NCI-H1930 (cell line): ENCODE measurements around the gene CACNA2D3.
"Not testable (repeated sequence)": the region's sequence is repeated elsewhere in the genome, so short reads cannot be mapped to it uniquely, and the experiment has no call there.

ENCODE experiments used
- DNase-seq, 2 experiments: peaks; one replicate each; lab custom pipeline; 2025; lab: John Stamatoyannopoulos, UW

CACNA2D3 gene

GRCh38 chr3:55078876-55079275 lies 956.5 kb downstream of the CACNA2D3 start:
- no peak for DNase-seq

- DNase-seq, result no peak
Measured at GRCh38 chr3:55085231-55085630, 962.9 kb downstream of the CACNA2D3 start.

- no peak for DNase-seq
Measured at GRCh38 chr3:55089211-55089610, 966.9 kb downstream of the CACNA2D3 start.

GRCh38 chr3:55090291-55090690 lies 967.9 kb downstream of the CACNA2D3 start:
- DNase-seq, result no peak

- no peak for DNase-seq
Measured at GRCh38 chr3:55090746-55091145, 968.4 kb downstream of the CACNA2D3 start.

GRCh38 chr3:55091381-55092225 lies 969.3 kb downstream of the CACNA2D3 start:
- no peak for DNase-seq

GRCh38 chr3:55094676-55095075 lies 972.3 kb downstream of the CACNA2D3 start:
- no peak for DNase-seq

GRCh38 chr3:55097441-55097840 lies 975.1 kb downstream of the CACNA2D3 start:
- DNase-seq, result no peak

GRCh38 chr3:55105647-55106046 lies 983.3 kb downstream of the CACNA2D3 start:
- no peak for DNase-seq

GRCh38 chr3:55107187-55107586 lies 984.8 kb downstream of the CACNA2D3 start:
- no peak for DNase-seq

- not testable (repeated sequence) for DNase-seq
Measured at GRCh38 chr3:55111906-55112305, 989.6 kb downstream of the CACNA2D3 start.

GRCh38 chr3:55118451-55118850 lies 996.1 kb downstream of the CACNA2D3 start:
- DNase-seq, result no peak

- DNase-seq, result no peak
Measured at GRCh38 chr3:55119268-55119667, 996.9 kb downstream of the CACNA2D3 start.

GRCh38 chr3:55122312-55122711 lies 1000.0 kb downstream of the CACNA2D3 start:
- no peak for DNase-seq
